GM19438 (cell line): Measurements from ENCODE around the gene TBC1D14.

Experiments
- ATAC-seq: cut with Tn5 transposase; IDR thresholded peaks from one replicate; pipeline ENCODE4 v1.9.1; 2021; ENCODE audit warnings: low read depth; ENCODE audit not compliant: unreplicated experiment

Gene TBC1D14, protein sequence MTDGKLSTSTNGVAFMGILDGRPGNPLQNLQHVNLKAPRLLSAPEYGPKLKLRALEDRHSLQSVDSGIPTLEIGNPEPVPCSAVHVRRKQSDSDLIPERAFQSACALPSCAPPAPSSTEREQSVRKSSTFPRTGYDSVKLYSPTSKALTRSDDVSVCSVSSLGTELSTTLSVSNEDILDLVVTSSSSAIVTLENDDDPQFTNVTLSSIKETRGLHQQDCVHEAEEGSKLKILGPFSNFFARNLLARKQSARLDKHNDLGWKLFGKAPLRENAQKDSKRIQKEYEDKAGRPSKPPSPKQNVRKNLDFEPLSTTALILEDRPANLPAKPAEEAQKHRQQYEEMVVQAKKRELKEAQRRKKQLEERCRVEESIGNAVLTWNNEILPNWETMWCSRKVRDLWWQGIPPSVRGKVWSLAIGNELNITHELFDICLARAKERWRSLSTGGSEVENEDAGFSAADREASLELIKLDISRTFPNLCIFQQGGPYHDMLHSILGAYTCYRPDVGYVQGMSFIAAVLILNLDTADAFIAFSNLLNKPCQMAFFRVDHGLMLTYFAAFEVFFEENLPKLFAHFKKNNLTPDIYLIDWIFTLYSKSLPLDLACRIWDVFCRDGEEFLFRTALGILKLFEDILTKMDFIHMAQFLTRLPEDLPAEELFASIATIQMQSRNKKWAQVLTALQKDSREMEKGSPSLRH

DNA sequence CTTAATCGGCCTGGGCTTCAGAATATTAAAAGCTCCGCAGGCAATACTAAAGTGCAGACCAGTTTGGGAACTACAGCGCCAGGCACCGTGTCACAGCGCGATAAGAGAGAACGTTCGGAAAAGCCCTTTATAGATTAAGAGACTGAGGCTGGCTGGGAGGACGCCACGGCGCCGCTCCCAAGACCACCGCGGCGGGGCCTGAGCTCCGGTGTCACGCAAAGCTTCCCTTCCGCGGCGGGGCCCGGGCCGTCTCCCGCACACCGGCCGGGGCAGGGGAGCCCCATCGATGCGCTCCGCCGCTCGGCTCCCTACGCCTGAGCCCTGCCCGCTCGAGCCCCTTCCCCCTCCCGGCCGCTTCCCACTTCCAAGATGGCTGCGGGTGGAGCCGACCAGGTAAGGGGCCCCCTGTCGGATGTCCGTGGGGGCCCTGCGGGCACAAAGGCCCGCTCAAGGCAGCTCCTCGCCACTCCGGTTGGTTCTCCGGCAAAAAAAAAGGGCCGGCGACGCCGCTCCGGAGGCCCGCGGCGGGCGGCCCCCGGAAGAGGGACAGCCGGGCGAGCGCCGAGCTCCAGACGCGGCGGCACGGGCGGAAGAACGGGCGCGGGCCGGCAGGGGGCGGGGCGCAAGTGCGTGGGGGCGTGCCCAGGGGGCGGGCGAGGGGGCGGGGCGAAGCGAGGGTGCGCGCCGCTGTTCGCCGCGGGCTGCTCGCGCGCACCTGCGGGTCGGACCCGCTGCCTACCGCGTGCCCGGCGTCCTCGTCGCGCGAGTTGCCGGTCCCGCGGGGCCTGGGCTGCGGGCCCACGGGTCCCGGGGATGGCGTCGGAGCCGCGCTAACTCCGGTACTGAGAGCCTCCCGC is at the start of gene TBC1D14:
TBC1D14 (plus strand) TSS at position 714 of the 857 bp plus-strand sequence. CDS start 13,564 bp downstream, outside the sequence.
- ATAC-seq: peak; percentile 83

DNA sequence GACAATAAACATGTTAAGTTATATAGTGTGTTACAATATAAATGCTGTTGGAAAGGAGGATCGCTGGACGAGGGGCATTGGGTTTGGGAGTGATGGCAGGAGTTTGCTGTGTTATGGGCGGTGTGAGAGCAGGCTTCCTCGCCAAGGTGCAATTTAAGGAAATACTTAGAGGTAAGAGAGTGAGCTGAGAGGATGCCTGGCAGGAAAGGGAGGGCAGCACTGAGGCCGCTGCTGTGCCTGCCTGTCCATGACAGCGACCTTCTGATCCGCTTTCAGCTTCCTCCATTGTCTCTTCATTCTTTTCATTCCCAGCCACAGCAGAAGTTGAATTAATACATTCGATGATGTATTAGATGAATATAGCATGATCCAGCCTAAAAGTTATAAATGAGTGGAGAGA is 41.2 kb upstream of the TBC1D14 start:
- no peak for ATAC-seq

DNA sequence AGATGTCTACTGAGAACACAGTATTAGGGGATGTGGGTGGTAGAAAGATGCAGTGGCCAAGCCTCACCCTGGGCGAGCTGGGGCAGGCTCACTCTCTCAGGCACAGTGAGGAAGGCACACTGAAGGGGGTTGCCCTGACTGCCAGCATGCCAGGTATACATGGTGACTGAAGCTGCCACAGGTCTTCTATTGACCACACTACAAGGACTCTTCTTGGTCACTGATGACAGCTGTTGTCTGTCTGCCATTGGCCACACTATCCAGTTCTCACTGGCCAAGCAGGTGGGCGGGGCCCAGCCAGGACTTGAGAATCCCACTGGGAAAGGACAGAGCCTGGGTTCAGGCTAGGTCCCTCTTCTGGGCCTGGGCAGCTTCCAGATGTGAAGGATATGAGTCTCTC is 39.7 kb upstream of the TBC1D14 start:
- ATAC-seq: no peak

- no peak for ATAC-seq
Observed at GRCh38 chr4:6873291-6873690, 36.3 kb upstream of the TBC1D14 start.

DNA sequence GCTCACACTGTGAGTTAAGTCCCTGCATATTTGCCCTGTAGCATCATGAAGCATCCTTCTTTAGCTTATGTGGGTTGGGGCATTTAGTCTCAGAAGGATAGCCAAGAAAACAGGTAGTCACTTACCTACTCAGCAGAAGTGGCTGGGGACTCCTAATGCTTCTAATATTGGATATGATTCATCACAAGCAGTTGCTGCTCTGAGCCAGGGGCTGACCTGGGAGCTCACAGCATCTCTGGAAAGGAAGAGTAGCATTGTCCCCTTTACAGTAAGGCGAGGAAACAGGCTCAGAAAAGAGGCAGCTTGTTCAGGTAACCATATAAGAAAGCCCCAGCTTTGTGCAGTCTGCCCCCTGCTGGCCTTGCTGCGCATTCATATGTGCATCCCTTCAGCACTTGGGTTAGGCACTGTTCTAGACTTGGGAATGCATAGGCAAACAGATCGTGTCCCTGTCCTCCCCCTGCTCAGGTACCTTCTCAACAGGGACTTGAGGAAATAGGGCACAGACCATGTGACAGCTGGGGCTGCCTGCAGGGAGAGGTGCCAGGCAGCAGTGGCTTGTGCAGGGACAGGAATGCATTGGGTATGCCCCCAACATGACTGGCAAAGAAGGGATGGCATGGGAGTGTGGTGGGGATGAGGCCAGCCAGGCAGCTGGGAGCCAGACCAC is 35.7 kb upstream of the TBC1D14 start:
- peak; percentile 56 for ATAC-seq

DNA sequence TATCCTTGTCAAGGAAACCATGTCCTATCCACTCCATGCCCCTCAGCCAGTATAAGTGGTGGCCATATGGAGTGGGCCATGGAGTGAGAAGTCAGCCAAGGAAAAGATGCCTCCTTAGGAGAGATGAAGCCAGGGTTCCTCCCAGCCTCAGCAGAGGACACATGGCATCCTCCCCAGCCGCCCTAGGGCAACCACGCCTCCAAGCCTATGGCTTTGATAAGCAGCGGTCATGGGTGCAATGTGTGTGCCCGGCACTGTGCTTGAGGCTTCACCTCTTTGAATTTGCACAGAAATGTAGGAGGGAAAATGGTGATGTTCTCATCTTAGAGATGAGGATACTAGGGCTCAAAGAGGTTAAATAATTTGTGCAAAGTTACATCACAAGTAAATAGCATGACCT is 34.6 kb upstream of the TBC1D14 start:
- no peak for ATAC-seq

- no peak for ATAC-seq
Observed at GRCh38 chr4:6875431-6875831, 34.2 kb upstream of the TBC1D14 start.

GRCh38 chr4:6876440-6876839 is 33.2 kb upstream of the TBC1D14 start:
- no peak for ATAC-seq

- no peak for ATAC-seq
Observed at GRCh38 chr4:6877067-6877466, 32.6 kb upstream of the TBC1D14 start.

- no peak for ATAC-seq
Observed at GRCh38 chr4:6878451-6879059, 31.1 kb upstream of the TBC1D14 start.

DNA sequence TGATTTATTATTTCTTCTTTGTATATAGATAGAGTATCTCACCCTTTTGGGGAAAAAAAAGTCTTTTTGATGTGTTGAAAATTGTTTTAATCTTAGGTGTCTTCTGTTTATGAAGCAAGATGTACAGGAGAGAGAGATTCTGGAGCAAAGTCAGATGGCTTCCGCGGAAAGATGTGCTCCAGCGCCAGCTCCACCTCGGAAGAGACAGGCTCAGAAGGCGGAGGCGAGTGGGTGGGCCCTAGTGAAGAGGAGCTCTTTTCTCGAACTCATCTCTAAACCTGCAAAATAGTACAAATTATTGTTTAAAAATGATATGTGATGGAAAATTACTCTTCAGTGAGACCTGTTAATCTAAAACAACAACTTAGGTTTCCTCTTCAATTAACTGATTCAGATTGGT is 28.9 kb upstream of the TBC1D14 start:
- ATAC-seq: no peak

- no peak for ATAC-seq
Observed at GRCh38 chr4:6881908-6882307, 27.7 kb upstream of the TBC1D14 start.

DNA sequence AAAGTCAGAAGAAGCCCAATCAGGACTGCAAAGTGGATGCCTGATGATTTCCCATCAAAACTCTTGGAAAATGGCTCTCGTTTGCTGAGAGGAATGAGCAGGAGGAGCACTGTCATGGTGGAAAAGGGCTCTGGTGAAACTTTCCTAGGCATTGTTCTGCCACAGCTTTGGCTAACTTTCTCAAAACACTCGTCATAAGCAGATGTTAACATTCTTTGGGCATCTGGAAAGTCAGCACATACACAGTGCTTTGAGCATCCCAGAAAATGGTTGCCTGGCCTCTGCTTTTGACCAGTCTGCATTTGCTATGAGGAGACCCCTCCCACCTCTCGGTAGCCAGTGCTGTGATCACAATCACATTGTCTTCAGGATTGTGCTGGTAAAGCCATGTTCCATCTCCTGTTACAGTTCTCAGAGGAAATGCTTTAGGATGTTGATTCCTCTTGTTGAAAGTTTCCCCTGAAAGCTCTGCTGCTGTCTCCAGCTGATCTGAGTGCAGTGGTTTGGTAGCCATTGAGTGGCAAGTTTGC is 25.2 kb upstream of the TBC1D14 start:
- no peak for ATAC-seq

GRCh38 chr4:6885953-6886557 is 23.6 kb upstream of the TBC1D14 start:
- no peak for ATAC-seq

- no peak for ATAC-seq
Observed at GRCh38 chr4:6886886-6887285, 22.7 kb upstream of the TBC1D14 start.

DNA sequence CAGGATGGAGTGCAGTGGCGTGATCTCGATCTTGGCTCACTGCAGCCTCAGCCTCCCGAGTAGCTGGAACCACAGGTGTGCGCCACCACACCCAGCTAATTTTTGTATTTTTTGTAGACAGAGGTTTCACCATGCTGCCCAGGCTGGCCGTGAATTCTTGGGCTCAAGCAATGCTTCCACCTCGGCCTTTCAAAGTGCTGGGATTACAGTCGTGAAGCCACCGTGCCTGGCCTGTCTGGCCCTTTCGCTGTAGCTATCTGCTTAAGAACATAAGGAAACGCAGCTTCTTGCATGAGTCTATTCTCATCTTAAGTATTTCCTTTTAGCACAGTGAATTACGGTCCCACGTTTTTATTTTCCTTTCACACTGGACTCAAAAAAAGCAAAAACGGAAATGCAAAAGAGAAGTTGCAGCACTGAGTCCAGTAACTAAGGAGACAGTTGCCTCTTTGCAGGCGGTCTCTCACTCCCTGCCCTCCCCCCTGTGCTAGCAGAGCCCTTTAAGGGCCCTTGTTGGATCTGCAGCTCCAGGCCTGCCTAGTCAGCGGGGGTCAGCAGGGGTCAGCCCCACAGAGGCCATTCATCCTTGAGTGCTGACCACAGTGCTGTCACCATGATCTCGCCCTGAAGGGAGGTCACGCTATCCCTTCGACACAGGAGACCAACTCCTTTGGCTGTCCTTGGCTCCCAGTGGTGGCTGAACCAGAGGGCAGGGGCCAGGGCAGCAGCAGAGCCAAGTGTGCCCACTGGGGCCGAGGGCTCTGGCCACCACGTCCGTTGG is 21.8 kb upstream of the TBC1D14 start:
- ATAC-seq: no peak

- no peak for ATAC-seq
Observed at GRCh38 chr4:6888506-6889071, 21.0 kb upstream of the TBC1D14 start.

GRCh38 chr4:6889101-6889735 is 20.4 kb upstream of the TBC1D14 start:
- no peak for ATAC-seq
